LNCAP (cell line): ENCODE results near the gene LRRC61.

Experiments used
- TF ChIP-seq, protein P1 (sequence below): fragments of 450-650 bp; IDR thresholded peaks from 2 replicates; pipeline ENCODE4 v1.5.1; 2017; ENCODE audit warnings: mild to moderate bottlenecking

The LRRC61 gene

DNA sequence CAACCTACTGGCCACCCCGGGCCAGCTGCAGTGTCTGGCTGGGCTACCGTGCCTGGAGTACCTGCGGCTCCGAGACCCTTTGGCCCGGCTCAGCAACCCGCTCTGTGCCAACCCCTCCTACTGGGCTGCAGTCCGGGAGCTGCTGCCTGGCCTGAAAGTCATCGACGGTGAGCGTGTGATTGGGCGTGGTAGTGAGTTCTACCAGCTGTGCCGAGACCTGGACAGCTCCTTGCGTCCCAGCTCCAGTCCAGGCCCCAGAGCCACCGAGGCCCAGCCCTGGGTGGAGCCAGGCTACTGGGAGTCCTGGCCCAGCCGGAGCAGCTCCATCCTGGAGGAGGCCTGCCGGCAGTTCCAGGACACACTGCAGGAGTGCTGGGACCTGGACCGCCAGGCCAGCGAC is 14.0 kb downstream of the LRRC61 start:
- TF ChIP-seq, protein P1, sequence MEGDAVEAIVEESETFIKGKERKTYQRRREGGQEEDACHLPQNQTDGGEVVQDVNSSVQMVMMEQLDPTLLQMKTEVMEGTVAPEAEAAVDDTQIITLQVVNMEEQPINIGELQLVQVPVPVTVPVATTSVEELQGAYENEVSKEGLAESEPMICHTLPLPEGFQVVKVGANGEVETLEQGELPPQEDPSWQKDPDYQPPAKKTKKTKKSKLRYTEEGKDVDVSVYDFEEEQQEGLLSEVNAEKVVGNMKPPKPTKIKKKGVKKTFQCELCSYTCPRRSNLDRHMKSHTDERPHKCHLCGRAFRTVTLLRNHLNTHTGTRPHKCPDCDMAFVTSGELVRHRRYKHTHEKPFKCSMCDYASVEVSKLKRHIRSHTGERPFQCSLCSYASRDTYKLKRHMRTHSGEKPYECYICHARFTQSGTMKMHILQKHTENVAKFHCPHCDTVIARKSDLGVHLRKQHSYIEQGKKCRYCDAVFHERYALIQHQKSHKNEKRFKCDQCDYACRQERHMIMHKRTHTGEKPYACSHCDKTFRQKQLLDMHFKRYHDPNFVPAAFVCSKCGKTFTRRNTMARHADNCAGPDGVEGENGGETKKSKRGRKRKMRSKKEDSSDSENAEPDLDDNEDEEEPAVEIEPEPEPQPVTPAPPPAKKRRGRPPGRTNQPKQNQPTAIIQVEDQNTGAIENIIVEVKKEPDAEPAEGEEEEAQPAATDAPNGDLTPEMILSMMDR: no peak

DNA sequence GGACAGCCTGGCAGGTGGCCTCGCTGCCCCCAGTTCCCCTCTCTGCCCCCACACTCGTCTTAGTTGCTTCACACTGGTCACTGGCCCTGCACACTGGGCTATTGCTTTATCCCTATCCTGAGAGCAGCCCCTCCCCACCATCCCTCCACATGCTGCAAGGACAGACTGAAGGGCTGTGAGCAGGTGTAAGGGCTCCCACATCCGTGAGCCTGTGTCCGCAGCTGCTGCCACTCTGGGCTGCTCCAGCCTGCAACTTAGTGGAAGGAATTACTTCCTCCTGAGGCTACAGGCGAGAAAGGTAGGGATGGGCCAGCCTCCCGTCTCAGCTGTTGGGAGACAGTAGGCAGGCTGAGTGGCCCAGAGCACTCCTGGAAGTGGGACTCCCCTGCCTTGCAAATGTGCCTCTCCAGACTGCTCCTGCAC is 14.5 kb downstream of the LRRC61 start:
- TF ChIP-seq, protein P1: no peak

DNA sequence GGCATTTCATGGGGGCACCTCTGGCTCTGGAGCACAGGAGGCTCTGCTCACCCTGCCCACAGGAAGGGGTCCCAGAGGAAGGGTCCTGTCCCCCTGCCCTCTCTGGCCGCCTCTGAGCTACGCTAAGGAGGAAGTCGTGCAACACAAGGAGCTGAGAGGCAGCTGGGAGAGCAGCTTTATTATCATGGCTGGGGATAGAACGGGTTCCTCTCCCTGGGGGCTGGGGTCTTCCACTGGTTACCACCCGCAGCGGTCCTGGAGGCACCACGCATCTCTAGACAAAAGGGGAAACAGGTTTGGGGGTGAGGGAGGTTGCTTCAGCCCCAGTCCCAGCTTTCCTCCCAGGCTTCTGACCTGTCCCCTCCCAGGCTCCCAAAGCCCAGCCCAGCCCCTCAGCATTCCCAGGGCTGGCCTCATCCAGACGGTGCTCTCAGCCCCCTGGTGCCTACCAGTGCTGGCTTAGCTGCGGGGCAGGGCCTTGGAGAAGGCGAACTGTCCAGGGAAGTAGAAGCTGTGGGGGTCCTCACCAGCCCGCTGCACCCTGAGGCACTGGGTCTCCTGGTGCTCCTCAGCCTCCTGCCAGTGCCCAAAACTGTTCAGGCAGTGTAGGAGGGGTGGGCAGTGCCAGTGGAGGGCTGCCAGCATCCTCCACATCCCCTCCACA is 15.1 kb downstream of the LRRC61 start:
- TF ChIP-seq, protein P1: no peak

DNA sequence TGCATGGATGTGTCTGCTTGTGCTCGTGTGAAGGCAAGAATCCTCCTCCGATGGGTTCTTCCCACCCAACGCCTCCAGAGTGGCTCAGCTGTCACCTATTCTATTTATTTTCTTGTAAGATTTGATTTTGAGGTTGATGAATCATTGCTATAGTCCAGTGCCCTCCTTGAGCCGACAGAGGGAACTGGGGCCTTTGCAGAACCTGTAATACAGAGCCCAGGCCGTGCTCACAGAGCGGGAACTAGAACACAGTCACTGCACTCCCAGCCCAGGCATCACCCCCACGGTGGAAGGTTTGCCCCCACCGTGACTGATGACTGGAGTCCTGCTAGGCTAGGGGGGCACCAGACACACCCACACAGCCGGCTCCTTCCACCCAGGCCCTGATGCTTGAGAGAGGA is 16.3 kb downstream of the LRRC61 start:
- TF ChIP-seq, protein P1: no peak

DNA sequence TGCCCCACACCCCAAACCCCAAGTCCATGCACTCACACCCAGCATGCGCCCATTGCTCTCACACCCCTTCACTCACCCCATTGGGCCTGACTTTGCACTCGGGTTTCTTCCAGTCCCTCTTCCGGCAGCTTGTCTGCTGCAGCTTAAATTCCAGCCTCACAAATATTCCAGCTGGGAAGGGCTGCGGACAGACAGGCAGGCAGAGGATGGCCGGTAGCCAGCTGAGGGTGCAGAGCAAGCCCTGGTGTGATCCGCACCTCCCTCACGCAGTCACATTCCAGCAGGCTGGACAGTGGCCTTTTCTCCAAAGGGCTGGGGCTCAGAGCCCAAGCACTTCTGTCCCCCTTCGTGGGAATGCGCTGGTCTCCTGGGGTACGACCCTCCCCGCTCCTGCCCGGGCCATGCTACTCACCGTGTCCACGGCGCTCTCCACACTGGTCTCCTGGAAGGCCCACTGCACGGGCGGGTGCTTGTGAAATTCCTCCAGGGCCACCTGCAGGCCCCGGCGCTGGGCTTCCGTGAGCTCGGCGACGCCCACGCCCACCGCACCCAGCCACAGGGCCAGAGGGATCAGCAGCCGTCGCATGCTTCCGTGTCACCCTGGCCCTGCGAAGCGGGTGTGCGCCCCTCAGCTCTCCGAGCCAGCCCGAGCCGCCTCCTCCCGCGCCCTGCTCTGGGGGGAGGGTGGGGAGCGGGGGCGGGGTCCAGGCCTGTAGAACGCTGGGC is 17.0 kb downstream of the LRRC61 start:
- TF ChIP-seq, protein P1: no peak

DNA sequence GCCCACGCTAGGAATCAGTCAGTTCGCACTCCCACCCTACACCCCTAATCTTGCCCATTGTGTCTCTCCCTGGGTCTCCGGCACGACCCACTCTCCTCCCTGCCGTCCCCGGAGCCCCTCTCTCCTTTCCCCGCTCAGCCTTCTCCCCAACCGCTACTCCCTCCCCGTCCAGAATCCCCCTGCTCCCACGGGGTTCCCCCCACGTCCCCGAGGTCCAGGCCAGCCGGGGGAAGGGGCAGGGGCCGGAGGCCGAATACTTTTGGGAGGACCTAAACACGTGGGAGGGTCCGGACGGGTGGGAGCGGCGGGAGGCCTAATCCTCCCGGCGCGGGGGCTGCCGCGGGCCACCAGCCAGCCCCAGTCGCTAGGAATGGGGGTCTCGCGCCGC is 17.7 kb downstream of the LRRC61 start:
- TF ChIP-seq, protein P1: no peak

DNA sequence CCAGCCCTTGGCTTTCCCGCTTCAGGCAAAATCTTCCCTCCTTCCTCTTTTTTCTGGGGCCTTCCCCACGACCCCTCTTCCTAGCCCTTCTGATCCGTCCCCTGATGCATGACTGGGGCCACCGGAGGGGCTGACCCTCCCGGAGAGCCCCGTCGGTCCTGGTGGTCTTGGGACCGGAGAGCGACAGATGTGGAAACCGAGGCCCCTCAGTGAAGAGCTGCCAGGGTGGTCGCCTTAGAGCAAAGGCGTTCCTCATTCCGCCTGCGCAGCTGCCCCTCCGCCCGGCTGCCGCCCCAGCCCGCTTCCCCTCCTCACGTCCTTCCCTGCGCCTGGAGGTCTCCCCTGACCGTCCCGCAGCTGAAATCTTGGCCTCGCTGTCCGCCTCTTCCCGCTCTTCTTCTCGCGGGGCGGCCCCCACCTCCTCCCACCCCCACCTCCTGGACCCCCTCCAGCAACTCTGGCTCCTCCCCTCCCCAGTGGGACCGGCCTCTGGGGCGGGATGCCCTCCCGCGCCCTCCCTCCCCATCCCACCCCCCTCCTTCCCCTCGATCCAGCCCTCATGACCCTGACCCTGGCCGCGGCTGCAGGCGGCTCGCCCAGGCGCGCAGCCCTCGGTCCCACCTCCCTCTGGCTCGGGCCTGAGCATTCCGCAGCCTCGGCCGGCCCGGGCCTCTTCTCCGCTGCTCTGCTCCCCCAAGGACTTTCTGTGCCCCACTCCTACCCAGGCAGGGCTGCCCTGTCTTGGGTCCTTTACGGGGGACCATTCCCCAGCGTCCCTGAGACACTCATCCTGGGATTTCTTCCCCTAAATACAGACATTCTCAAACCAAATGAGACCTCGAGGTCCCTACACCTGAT is 18.3 kb downstream of the LRRC61 start, which contains the start of gene RARRES2:
RARRES2 (minus strand) TSS at position 367 of the 858 bp plus-strand sequence. CDS start 1,020 bp downstream, outside the sequence.
- TF ChIP-seq, protein P1: no peak
